Measurements from ENCODE around the gene KPTN.

DNA sequence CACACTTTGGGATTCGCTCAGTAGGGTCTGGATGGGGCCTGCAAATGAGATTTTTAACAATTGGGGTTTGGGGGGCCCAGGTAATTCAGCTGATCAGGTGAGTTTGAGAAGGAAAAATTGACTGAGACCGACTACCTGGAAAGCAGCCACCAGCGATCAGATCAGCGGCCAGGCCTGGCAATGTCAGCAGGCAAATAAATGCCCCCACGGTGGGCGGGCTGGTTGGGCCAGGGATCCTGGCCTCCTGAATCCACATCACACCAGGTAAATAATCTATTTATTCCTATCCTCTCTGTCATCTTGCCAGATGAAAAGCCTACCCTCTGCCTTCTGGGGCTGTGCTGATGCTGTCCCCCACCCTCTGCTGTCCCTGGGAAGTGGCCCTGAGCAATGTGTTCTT lies 21.5 kb upstream of the KPTN start:
- TF ChIP-seq, protein P1, sequence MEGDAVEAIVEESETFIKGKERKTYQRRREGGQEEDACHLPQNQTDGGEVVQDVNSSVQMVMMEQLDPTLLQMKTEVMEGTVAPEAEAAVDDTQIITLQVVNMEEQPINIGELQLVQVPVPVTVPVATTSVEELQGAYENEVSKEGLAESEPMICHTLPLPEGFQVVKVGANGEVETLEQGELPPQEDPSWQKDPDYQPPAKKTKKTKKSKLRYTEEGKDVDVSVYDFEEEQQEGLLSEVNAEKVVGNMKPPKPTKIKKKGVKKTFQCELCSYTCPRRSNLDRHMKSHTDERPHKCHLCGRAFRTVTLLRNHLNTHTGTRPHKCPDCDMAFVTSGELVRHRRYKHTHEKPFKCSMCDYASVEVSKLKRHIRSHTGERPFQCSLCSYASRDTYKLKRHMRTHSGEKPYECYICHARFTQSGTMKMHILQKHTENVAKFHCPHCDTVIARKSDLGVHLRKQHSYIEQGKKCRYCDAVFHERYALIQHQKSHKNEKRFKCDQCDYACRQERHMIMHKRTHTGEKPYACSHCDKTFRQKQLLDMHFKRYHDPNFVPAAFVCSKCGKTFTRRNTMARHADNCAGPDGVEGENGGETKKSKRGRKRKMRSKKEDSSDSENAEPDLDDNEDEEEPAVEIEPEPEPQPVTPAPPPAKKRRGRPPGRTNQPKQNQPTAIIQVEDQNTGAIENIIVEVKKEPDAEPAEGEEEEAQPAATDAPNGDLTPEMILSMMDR (IDR thresholded peaks at IDR 0.05): no peak
- no peak for TF ChIP-seq POLR2A (IDR thresholded peaks at IDR 0.05)

All from body of pancreas (tissue), 4 donors.